Measurements from ENCODE around the gene GLG1.

- TF ChIP-seq, protein P1, sequence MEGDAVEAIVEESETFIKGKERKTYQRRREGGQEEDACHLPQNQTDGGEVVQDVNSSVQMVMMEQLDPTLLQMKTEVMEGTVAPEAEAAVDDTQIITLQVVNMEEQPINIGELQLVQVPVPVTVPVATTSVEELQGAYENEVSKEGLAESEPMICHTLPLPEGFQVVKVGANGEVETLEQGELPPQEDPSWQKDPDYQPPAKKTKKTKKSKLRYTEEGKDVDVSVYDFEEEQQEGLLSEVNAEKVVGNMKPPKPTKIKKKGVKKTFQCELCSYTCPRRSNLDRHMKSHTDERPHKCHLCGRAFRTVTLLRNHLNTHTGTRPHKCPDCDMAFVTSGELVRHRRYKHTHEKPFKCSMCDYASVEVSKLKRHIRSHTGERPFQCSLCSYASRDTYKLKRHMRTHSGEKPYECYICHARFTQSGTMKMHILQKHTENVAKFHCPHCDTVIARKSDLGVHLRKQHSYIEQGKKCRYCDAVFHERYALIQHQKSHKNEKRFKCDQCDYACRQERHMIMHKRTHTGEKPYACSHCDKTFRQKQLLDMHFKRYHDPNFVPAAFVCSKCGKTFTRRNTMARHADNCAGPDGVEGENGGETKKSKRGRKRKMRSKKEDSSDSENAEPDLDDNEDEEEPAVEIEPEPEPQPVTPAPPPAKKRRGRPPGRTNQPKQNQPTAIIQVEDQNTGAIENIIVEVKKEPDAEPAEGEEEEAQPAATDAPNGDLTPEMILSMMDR (IDR thresholded peaks at IDR 0.05; ENCODE audit: low read length), result no peak
- no peak for TF ChIP-seq EZH2 (optimal IDR thresholded peaks at IDR 0.05; ENCODE audit: low read depth, low read length)
- TF ChIP-seq EZH2phosphoT487 (IDR thresholded peaks at IDR 0.05; ENCODE audit: low read length), result no peak
These were observed 35.1 kb upstream of the GLG1 start for GRCh38 chr16:74641969-74642368.
